Measurements from ENCODE around the gene FBXO45.
"Not testable (repeated sequence)": the region's sequence is repeated elsewhere in the genome, so short reads cannot be mapped to it uniquely, and the experiment has no call there.

The FBXO45 gene

GRCh38 chr3:196558476-196558875 is 10.0 kb upstream of the FBXO45 start:
- DNase-seq, result no peak

GRCh38 chr3:196559826-196560225 is 8.6 kb upstream of the FBXO45 start:
- DNase-seq, result no peak

GRCh38 chr3:196563721-196564225 is 4.7 kb upstream of the FBXO45 start:
- DNase-seq, result peak; percentile 27

- DNase-seq, result peak; percentile 65
Measured at GRCh38 chr3:196569003-196569516, 600 bp downstream of the FBXO45 start.

GRCh38 chr3:196570332-196570731 is 1.9 kb downstream of the FBXO45 start:
- DNase-seq, result not testable (repeated sequence)

GRCh38 chr3:196572389-196572788 is 3.9 kb downstream of the FBXO45 start:
- no peak for DNase-seq

- DNase-seq, result no peak
Measured at GRCh38 chr3:196585044-196585757, 16.7 kb downstream of the FBXO45 start.

- DNase-seq, result no peak
Measured at GRCh38 chr3:196590279-196590678, 21.8 kb downstream of the FBXO45 start.

GRCh38 chr3:196596355-196596754 is 27.9 kb downstream of the FBXO45 start:
- no peak for DNase-seq

GRCh38 chr3:196597971-196598733 is 29.7 kb downstream of the FBXO45 start:
- peak; percentile 39 for DNase-seq

GRCh38 chr3:196599734-196600128 is 31.3 kb downstream of the FBXO45 start:
- DNase-seq, result no peak

- no peak for DNase-seq
Measured at GRCh38 chr3:196600359-196600758, 31.9 kb downstream of the FBXO45 start.

GRCh38 chr3:196602673-196603072 is 34.2 kb downstream of the FBXO45 start:
- DNase-seq, result no peak

- DNase-seq, result no peak
Measured at GRCh38 chr3:196603683-196604082, 35.2 kb downstream of the FBXO45 start.

- DNase-seq, result peak; percentile 63
Measured at GRCh38 chr3:196604548-196604947, 36.1 kb downstream of the FBXO45 start.

- DNase-seq, result no peak
Measured at GRCh38 chr3:196608693-196609092, 40.2 kb downstream of the FBXO45 start.

GRCh38 chr3:196609343-196609775 is 40.9 kb downstream of the FBXO45 start:
- peak; percentile 97 for DNase-seq

- DNase-seq, result no peak
Measured at GRCh38 chr3:196609805-196610515, 41.5 kb downstream of the FBXO45 start.

GRCh38 chr3:196611761-196612483 is 43.5 kb downstream of the FBXO45 start:
- DNase-seq, result peak; percentile 32

- DNase-seq, result not testable (repeated sequence)
Measured at GRCh38 chr3:196615234-196615633, 46.8 kb downstream of the FBXO45 start.

- no peak for DNase-seq
Measured at GRCh38 chr3:196617256-196617655, 48.8 kb downstream of the FBXO45 start.

- no peak for DNase-seq
Measured at GRCh38 chr3:196619223-196619622, 50.8 kb downstream of the FBXO45 start.

All from stimulated activated CD4-positive, alpha-beta T cell treated with anti-CD3 and anti-CD28 coated beads, Interleukin-15, amount 100 ng/mL, for 24 hours (primary cell).